Measurements from ENCODE around the gene ZFP36L1. TPM values are rescaled to one million over a fixed set of nuclear protein-coding genes. Genes with fewer than 3 reads are reported as not detected.
A peak's percentile ranks its signal among the peaks of the same experiment; 100 is the strongest.

Gene ZFP36L1
- total RNA-seq, 1 donor from 2014 or later = 884 TPM

- intact Hi-C loops (cut with micrococcal nuclease) = no loop called here
- ChIA-PET POLR2A (interaction anchor here (0.6 to 23.4 kb wide), 21 partner anchors 8 to 557 kb away, joined by 3 to 2953 read pairs (median 5); partner anchors contain the start of gene ZFP36L1), CTCF (interaction anchor here (1.1 to 2.2 kb wide), 4 partner anchors 9 to 18 kb away, joined by 4 to 13 read pairs (median 7); partner anchors contain the start of gene ZFP36L1)
- Mint-ChIP-seq H3K4me1 (peaks cover 80% of the 10 kb centered on the region), H3K27me3 (no peaks in the 10 kb centered on the region), H3K4me3 (peak overlapping the region; percentile 71), H3K36me3 (ENCODE audit: low read depth) (peaks cover 5% of the 10 kb centered on the region), H3K9me3 (no peaks in the 10 kb centered on the region), H3K27ac (peak overlapping the region; percentile 98)
- no peak for DNase-seq
- TF ChIP-seq, protein P1, sequence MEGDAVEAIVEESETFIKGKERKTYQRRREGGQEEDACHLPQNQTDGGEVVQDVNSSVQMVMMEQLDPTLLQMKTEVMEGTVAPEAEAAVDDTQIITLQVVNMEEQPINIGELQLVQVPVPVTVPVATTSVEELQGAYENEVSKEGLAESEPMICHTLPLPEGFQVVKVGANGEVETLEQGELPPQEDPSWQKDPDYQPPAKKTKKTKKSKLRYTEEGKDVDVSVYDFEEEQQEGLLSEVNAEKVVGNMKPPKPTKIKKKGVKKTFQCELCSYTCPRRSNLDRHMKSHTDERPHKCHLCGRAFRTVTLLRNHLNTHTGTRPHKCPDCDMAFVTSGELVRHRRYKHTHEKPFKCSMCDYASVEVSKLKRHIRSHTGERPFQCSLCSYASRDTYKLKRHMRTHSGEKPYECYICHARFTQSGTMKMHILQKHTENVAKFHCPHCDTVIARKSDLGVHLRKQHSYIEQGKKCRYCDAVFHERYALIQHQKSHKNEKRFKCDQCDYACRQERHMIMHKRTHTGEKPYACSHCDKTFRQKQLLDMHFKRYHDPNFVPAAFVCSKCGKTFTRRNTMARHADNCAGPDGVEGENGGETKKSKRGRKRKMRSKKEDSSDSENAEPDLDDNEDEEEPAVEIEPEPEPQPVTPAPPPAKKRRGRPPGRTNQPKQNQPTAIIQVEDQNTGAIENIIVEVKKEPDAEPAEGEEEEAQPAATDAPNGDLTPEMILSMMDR (IDR thresholded peaks at IDR 0.05) = no peak
- ATAC-seq (ENCODE audit: low read depth) = no peak
Observed at GRCh38 chr14:68807148-68807600, 14.3 kb upstream of the ZFP36L1 start.

GRCh38 chr14:68806526-68807147, 13.8 kb upstream of the ZFP36L1 start:
- POLR2A ChIA-PET = interaction anchor here (0.6 to 23.4 kb wide), 23 partner anchors 9 to 557 kb away, joined by 3 to 2953 read pairs (median 5); partner anchors contain the start of gene ZFP36L1
- peak; percentile 93 for ATAC-seq (ENCODE audit: low read depth)
- intact Hi-C loops (cut with micrococcal nuclease) = loop anchor here (1.0 kb wide), 2 partner anchors 8 to 10 kb away; no protein-coding TSS in a partner anchor
- DNase-seq = no peak
- peaks cover 81% of the 10 kb centered on the region for H3K4me1 Mint-ChIP-seq
- CTCF ChIA-PET = interaction anchor here (1.1 to 2.2 kb wide), 4 partner anchors 10 to 17 kb away, joined by 4 to 13 read pairs (median 7); partner anchors contain the start of gene ZFP36L1
- peak overlapping the region; percentile 71 for H3K4me3 Mint-ChIP-seq
- H3K27ac Mint-ChIP-seq = peak overlapping the region; percentile 98
- H3K36me3 Mint-ChIP-seq (ENCODE audit: low read depth) = peaks cover 11% of the 10 kb centered on the region
- TF ChIP-seq, protein P1 (IDR thresholded peaks at IDR 0.05) = no peak
- peaks cover 4% of the 10 kb centered on the region for H3K9me3 Mint-ChIP-seq
- no peaks in the 10 kb centered on the region for H3K27me3 Mint-ChIP-seq

GRCh38 chr14:68805414-68805813, 12.5 kb upstream of the ZFP36L1 start:
- Mint-ChIP-seq H3K36me3 (ENCODE audit: low read depth) (peaks cover 13% of the 10 kb centered on the region), H3K27me3 (no peaks in the 10 kb centered on the region), H3K9me3 (peaks cover 7% of the 10 kb centered on the region), H3K4me3 (peak overlapping the region; percentile 71), H3K4me1 (peaks cover 75% of the 10 kb centered on the region), H3K27ac (peak overlapping the region; percentile 98)
- CTCF ChIA-PET = no interaction called here
- TF ChIP-seq, protein P1 (IDR thresholded peaks at IDR 0.05) = no peak
- no peak for DNase-seq
- POLR2A ChIA-PET = interaction anchor here (0.8 to 23.4 kb wide), 5 partner anchors 10 to 556 kb away, joined by 3 to 2953 read pairs (median 15); partner anchors contain the start of gene ZFP36L1
- intact Hi-C loops (cut with micrococcal nuclease) = no loop called here
- no peak for ATAC-seq (ENCODE audit: low read depth)

DNA sequence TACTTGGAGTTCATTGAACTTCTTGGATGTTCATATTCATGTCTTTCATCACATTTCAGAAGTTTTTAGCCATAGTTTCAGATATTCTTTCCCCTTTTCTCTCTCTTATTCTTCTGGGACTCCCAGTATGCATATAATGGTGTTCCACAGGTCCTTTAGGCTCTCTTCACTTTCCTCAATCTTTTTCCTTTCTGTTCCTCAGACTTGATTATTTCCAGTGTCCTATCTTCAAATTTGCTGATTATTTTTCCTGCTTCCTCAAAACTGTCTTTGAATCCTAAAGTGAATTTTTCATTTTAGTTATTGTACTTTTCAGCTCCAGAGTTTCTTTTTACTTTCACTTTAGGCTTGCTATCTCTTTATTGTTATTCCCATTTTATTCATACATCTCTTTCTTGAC, 8.8 kb upstream of the ZFP36L1 start:
- ATAC-seq (ENCODE audit: low read depth) = no peak
- ChIA-PET CTCF (interaction anchor here (1.0 kb wide), 1 partner anchor 13 kb away, joined by 3 read pairs; no protein-coding TSS in a partner anchor), POLR2A (interaction anchor here (1.5 to 23.4 kb wide), 3 partner anchors 12 to 14 kb away, joined by 17 to 2953 read pairs (median 135); partner anchors contain the start of gene ZFP36L1)
- peaks cover 7% of the 10 kb centered on the region for H3K9me3 Mint-ChIP-seq
- H3K4me3 Mint-ChIP-seq = no peak overlapping the region
- TF ChIP-seq, protein P1 (IDR thresholded peaks at IDR 0.05) = no peak
- DNase-seq = no peak
- H3K27ac Mint-ChIP-seq = peak overlapping the region; percentile 3
- H3K4me1 Mint-ChIP-seq = peaks cover 75% of the 10 kb centered on the region
- H3K36me3 Mint-ChIP-seq (ENCODE audit: low read depth) = peaks cover 13% of the 10 kb centered on the region
- no peaks in the 10 kb centered on the region for H3K27me3 Mint-ChIP-seq
- intact Hi-C loops (cut with micrococcal nuclease) = no loop called here

DNA sequence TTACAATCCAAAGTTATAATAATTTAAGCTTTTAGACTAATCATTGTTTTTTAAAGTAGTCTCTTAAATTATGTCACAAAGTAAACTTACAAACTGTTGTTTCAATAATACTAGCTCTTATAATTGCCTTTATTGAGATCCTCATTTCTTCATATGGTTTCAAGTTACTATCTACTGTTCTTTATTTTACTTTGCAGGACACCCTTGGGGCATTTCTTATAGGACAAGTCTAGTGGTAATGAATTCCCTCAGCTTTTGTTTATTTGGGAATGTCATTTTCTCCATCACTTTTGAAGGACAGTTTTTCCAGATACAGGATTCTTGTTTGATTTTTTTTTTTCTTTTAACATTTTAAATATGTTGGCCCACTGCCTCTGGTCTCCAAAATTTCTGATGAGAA, 8.1 kb upstream of the ZFP36L1 start:
- TF ChIP-seq, protein P1 (IDR thresholded peaks at IDR 0.05) = no peak
- peaks cover 18% of the 10 kb centered on the region for H3K36me3 Mint-ChIP-seq (ENCODE audit: low read depth)
- peaks cover 7% of the 10 kb centered on the region for H3K9me3 Mint-ChIP-seq
- H3K27me3 Mint-ChIP-seq = no peaks in the 10 kb centered on the region
- DNase-seq = no peak
- intact Hi-C loops (cut with micrococcal nuclease) = no loop called here
- H3K4me1 Mint-ChIP-seq = peaks cover 75% of the 10 kb centered on the region
- no peak for ATAC-seq (ENCODE audit: low read depth)
- no peak overlapping the region for H3K4me3 Mint-ChIP-seq
- CTCF ChIA-PET = interaction anchor here (1.0 kb wide), 1 partner anchor 14 kb away, joined by 3 read pairs; no protein-coding TSS in a partner anchor
- H3K27ac Mint-ChIP-seq = no peak overlapping the region
- POLR2A ChIA-PET = interaction anchor here (0.6 to 23.4 kb wide), 4 partner anchors 11 to 530 kb away, joined by 3 to 2953 read pairs (median 11); partner anchors contain the start of gene ZFP36L1
